A549 (cell line): Measurements from ENCODE around the gene OR10J1. TPM values are rescaled to one million over a fixed set of nuclear protein-coding genes. Genes with fewer than 3 reads are reported as not detected.

Experiments used
- ATAC-seq, 2 experiments: fragments of 200-7000 bp in 1 of 2; fragments of >200 bp in 1 of 2; cut with Nextera tagmentation in 1 of 2; cut with Tn5 transposase in 1 of 2; 3 replicates each; pipeline versions ENCODE4 v1.8.0 to v1.9.1; 2018 to 2020; ENCODE audit warnings: mild to moderate bottlenecking in 1 of 2, moderate library complexity in 1 of 2
- CTCF ChIA-PET: fragments of 300-600 bp; sonication (Branson Sonifier 250); formaldehyde crosslinking; extraction: SDS; loops from one replicate; lab custom pipeline; 2021; ENCODE audit warnings: antibody characterized with exemption, inconsistent platforms; lab: Yijun Ruan, JAX
- POLR2A ChIA-PET: fragments of 350-600 bp; formaldehyde crosslinking; extraction: SDS; loops from one replicate; lab custom pipeline; 2021; ENCODE audit warnings: antibody characterized with exemption, inconsistent platforms; lab: Yijun Ruan, JAX
- DNase-seq, 2 experiments: peaks; one replicate each; pipeline versions ENCODE4 v3.0.0 to v3.0.0-alpha.2; 2011 to 2016; ENCODE audit warnings: low read depth in 1 of 2, low spot score in 1 of 2
- FAIRE-seq: peaks from 2 replicates; lab custom pipeline; 2011; peaks lifted over from hg19 to GRCh38; lab: Jason Lieb, UNC
- H3K27ac ChIP-seq, 2 experiments: fragments of >200 bp; sonication (Bioruptor Twin); formaldehyde crosslinking; 3 replicates each; pipeline ENCODE4 v1.5.1; 2016 to 2017
- H3K4me1 ChIP-seq: fragments of >200 bp; sonication (Bioruptor Twin); formaldehyde crosslinking; 3 replicates; pipeline ENCODE4 v1.6.1; 2016
- H3K4me2 ChIP-seq: fragments of >200 bp; sonication (Bioruptor Twin); formaldehyde crosslinking; 3 replicates; pipeline ENCODE4 v1.6.1; 2016
- H3K4me3 ChIP-seq: fragments of >200 bp; sonication (Bioruptor Twin); formaldehyde crosslinking; 3 replicates; pipeline ENCODE4 v1.5.1; 2016
- H3K9me3 ChIP-seq: fragments of >200 bp; sonication (Bioruptor Twin); formaldehyde crosslinking; 3 replicates; pipeline ENCODE4 v1.6.1; 2016
- BCL3 ChIP-seq: fragments of >200 bp; sonication (Bioruptor Twin); formaldehyde crosslinking; IDR thresholded peaks from 3 replicates; pipeline ENCODE4 v1.6.1; 2016
- CBX2 ChIP-seq: fragments of 200-600 bp; sonication (generic); IDR thresholded peaks from 2 replicates; pipeline ENCODE4 v1.6.1; 2016; ENCODE audit warnings: low read depth, mild to moderate bottlenecking, borderline replicate concordance
- FOXS1 ChIP-seq: fragments of 250-450 bp; sonication (Bioruptor Pico); IDR thresholded peaks from 2 replicates; pipeline ENCODE4 v1.5.0; 2020; ENCODE audit warnings: mild to moderate bottlenecking, moderate library complexity
- HES2 ChIP-seq: fragments of >200 bp; sonication (Bioruptor Twin); formaldehyde crosslinking; IDR thresholded peaks from 2 replicates; pipeline ENCODE4 v1.6.1; 2016
- HMGXB4 ChIP-seq: fragments of 250-450 bp; sonication (Bioruptor Pico); IDR thresholded peaks from 2 replicates; pipeline ENCODE4 v1.5.0; 2021; ENCODE audit warnings: mild to moderate bottlenecking, moderate library complexity, borderline replicate concordance
- HOXA7 ChIP-seq: fragments of 250-450 bp; sonication (Bioruptor Pico); IDR thresholded peaks from 2 replicates; pipeline ENCODE4 v1.5.0; 2020; ENCODE audit warnings: mild to moderate bottlenecking, moderate library complexity
- JUNB ChIP-seq: fragments of >200 bp; sonication (Bioruptor Twin); formaldehyde crosslinking; IDR thresholded peaks from 2 replicates; pipeline ENCODE4 v1.6.1; 2016
- MAFK ChIP-seq: fragments of 450-650 bp; IDR thresholded peaks from 2 replicates; pipeline ENCODE4 v1.6.1; 2014; ENCODE audit not compliant: partially characterized antibody
- PBX3 ChIP-seq: IDR thresholded peaks from 2 replicates; pipeline ENCODE4 v1.6.1; 2012
- POLR2A ChIP-seq: IDR thresholded peaks from 2 replicates; pipeline ENCODE4 v1.6.1; 2012; ENCODE audit warnings: mild to moderate bottlenecking, low read length
- POLR2AphosphoS2 ChIP-seq: conservative IDR thresholded peaks from 2 replicates; pipeline ENCODE4 v1.6.1; 2012; ENCODE audit warnings: low read length, improper control_type of control experiment, inconsistent platforms
- RAD21 ChIP-seq, 2 experiments: fragments of >200 bp in 1 of 2; sonication (Bioruptor Twin) in 1 of 2; formaldehyde crosslinking in 1 of 2; IDR thresholded peaks in 1 of 2; conservative IDR thresholded peaks in 1 of 2; 2 replicates in 1 of 2; 3 replicates in 1 of 2; pipeline ENCODE4 v1.6.1; 2012 to 2018; ENCODE audit warnings: inconsistent platforms in 1 of 2
- RARB ChIP-seq: fragments of 250-450 bp; sonication (Bioruptor Pico); IDR thresholded peaks from 2 replicates; pipeline ENCODE4 v1.8.0; 2021; ENCODE audit warnings: mild to moderate bottlenecking, moderate library complexity
- RFX5 ChIP-seq: fragments of 450-650 bp; IDR thresholded peaks from 2 replicates; pipeline ENCODE4 v1.7.1; 2014; ENCODE audit warnings: antibody characterized with exemption, mild to moderate bottlenecking, moderate library complexity
- SREBF2 ChIP-seq: fragments of 450-650 bp; IDR thresholded peaks from 2 replicates; pipeline ENCODE4 v1.6.1; 2014; ENCODE audit warnings: mild to moderate bottlenecking, moderate library complexity
- TP53 ChIP-seq: fragments of 250-450 bp; sonication (Bioruptor Pico); IDR thresholded peaks from 2 replicates; pipeline ENCODE4 v1.5.0; 2021; ENCODE audit warnings: mild to moderate bottlenecking, moderate library complexity
- ZC3H11A ChIP-seq: fragments of 450-650 bp; IDR thresholded peaks from 2 replicates; pipeline ENCODE4 v1.6.1; 2014; ENCODE audit warnings: antibody characterized with exemption, mild to moderate bottlenecking
- ZNF302 ChIP-seq: fragments of 250-450 bp; sonication (Bioruptor Pico); IDR thresholded peaks from 2 replicates; pipeline ENCODE4 v1.9.0; 2021; ENCODE audit warnings: inconsistent platforms, mild to moderate bottlenecking, moderate library complexity
- ZSCAN20 ChIP-seq: fragments of 250-450 bp; sonication (Bioruptor Pico); IDR thresholded peaks from 2 replicates; pipeline ENCODE4 v1.8.0; 2022; ENCODE audit warnings: mild to moderate bottlenecking, moderate library complexity
- polyA plus RNA-seq, 4 experiments: library from polyadenylated mRNA; depleted of rRNA in 3 of 4; stranded (reverse); fragments of >200 nt; fragmentation: RNase III in 1 of 4; extraction: RNeasy Plus Mini Kit Qiagen cat#74134 plus additional on column Dnase treatment in 1 of 4; gene quantifications; 2 replicates in 3 of 4; 3 replicates in 1 of 4; pipeline ENCODE4 v1.2.3, GENCODE V29; 2011 to 2017
- TF ChIP-seq, protein P1 (sequence below): fragments of 150-350 bp; IDR thresholded peaks from 2 replicates; pipeline ENCODE4 v1.6.1; 2014; ENCODE audit warnings: low read depth, mild to moderate bottlenecking, low read length
- TF ChIP-seq, protein P2 (sequence below): fragments of >200 bp; sonication (Bioruptor Twin); formaldehyde crosslinking; IDR thresholded peaks from 3 replicates; pipeline ENCODE4 v1.5.1; 2016

Gene OR10J1
- polyA plus RNA-seq, 2 of the 4 experiments (the other 2 are of a cell fraction): not detected

DNA sequence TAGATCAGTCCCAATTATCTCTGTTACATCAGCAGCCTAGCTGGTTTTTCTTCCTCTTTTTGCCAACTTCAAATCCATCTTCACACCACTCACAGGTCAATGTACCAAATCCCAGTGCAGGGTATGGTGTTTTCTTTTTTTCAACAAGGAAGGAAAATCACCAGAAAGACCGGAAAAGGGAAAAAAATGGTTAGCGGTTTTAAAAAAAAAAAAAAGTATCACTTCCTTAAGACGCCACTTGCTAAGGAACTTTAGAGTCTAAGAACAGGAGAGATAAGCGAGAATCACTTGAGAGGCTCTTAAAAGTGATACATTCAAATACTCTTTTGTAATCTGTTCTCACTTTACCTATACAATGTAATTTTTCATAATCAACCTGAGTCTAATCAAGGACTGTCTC is 3.1 kb upstream of the OR10J1 start (continued):
- no peak for TF ChIP-seq BCL3
- TF ChIP-seq, protein P1, sequence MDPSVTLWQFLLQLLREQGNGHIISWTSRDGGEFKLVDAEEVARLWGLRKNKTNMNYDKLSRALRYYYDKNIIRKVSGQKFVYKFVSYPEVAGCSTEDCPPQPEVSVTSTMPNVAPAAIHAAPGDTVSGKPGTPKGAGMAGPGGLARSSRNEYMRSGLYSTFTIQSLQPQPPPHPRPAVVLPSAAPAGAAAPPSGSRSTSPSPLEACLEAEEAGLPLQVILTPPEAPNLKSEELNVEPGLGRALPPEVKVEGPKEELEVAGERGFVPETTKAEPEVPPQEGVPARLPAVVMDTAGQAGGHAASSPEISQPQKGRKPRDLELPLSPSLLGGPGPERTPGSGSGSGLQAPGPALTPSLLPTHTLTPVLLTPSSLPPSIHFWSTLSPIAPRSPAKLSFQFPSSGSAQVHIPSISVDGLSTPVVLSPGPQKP: no peak
- TF ChIP-seq HMGXB4 (CRISPR knock-in tag): no peak
- TF ChIP-seq PBX3: no peak
- TF ChIP-seq POLR2AphosphoS2: no peak

GRCh38 chr1:159441360-159441759 is 1.8 kb downstream of the OR10J1 start:
- CTCF ChIA-PET: no interaction called here
- DNase-seq (no peak), ATAC-seq (no peak), FAIRE-seq (no peak)
- H3K9me3 ChIP-seq: no peaks in the 10 kb centered on the region
- TF ChIP-seq ZC3H11A (no peak), TP53 (CRISPR knock-in tag) (no peak), RAD21 (conservative IDR thresholded peaks at IDR 0.05 in 1 of 2, IDR thresholded peaks at IDR 0.05 in 1 of 2) (no peak), SREBF2 (no peak), HOXA7 (CRISPR knock-in tag) (no peak), RFX5 (no peak), HMGXB4 (CRISPR knock-in tag) (no peak), JUNB (no peak), FOXS1 (CRISPR knock-in tag) (no peak), ZNF302 (CRISPR knock-in tag) (no peak), RARB (CRISPR knock-in tag) (no peak), CBX2 (no peak), MAFK (no peak), HES2 (no peak), ZSCAN20 (CRISPR knock-in tag) (no peak), POLR2A (no peak)
- TF ChIP-seq, protein P2, sequence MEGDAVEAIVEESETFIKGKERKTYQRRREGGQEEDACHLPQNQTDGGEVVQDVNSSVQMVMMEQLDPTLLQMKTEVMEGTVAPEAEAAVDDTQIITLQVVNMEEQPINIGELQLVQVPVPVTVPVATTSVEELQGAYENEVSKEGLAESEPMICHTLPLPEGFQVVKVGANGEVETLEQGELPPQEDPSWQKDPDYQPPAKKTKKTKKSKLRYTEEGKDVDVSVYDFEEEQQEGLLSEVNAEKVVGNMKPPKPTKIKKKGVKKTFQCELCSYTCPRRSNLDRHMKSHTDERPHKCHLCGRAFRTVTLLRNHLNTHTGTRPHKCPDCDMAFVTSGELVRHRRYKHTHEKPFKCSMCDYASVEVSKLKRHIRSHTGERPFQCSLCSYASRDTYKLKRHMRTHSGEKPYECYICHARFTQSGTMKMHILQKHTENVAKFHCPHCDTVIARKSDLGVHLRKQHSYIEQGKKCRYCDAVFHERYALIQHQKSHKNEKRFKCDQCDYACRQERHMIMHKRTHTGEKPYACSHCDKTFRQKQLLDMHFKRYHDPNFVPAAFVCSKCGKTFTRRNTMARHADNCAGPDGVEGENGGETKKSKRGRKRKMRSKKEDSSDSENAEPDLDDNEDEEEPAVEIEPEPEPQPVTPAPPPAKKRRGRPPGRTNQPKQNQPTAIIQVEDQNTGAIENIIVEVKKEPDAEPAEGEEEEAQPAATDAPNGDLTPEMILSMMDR: no peak
- TF ChIP-seq, all 56 proteins: peak for 0
- H3K27ac ChIP-seq: no peak overlapping the region
- peaks cover 15% of the 10 kb centered on the region; the same call in 2 of the 3 replicates for H3K4me1 ChIP-seq
- H3K4me2 ChIP-seq: no peak overlapping the region
- POLR2A ChIA-PET: no interaction called here
- H3K4me3 ChIP-seq: no peak overlapping the region
